Upper lobe of left lung (tissue), 6 donors: ENCODE data around the gene SPINK1. TPM values are rescaled to one million over a fixed set of nuclear protein-coding genes. Genes with fewer than 3 reads are reported as not detected.
"Not testable (repeated sequence)": the region's sequence is repeated elsewhere in the genome, so short reads cannot be mapped to it uniquely, and the experiment has no call there.

ENCODE experiments used
- ATAC-seq, 2 donors: fragments of 200-7000 bp; cut with Tn5 transposase; one replicate each; pipeline ENCODE4 v1.9.1; 2022; ENCODE audit warnings: mild to moderate bottlenecking in 2 of 2, moderate library complexity in 2 of 2; ENCODE audit not compliant: low FRiP score in 2 of 2
- DNase-seq, 2 donors: peaks; one replicate each; pipeline ENCODE4 v3.0.0-alpha.2; 2019 to 2020
- H3K27ac ChIP-seq, 4 donors: fragments of 200-600 bp; sonication (generic); one replicate each; pipeline ENCODE4 v1.5.1; 2016 to 2019
- H3K27me3 ChIP-seq, 4 donors: fragments of 200-600 bp; sonication (generic); one replicate each; pipeline ENCODE4 v1.5.1; 2017 to 2019
- H3K36me3 ChIP-seq, 4 donors: fragments of 200-600 bp; sonication (generic); one replicate each; pipeline ENCODE4 v1.5.1; 2016 to 2019
- H3K4me1 ChIP-seq, 4 donors: fragments of 200-600 bp; sonication (generic); one replicate each; pipeline ENCODE4 v1.5.1; 2018 to 2019
- H3K4me3 ChIP-seq, 4 donors: fragments of 200-600 bp; sonication (generic); one replicate each; pipeline ENCODE4 v1.5.1; 2017 to 2019; ENCODE audit warnings: mild to moderate bottlenecking in 2 of 4, moderate library complexity in 1 of 4
- H3K9me3 ChIP-seq, 4 donors: fragments of 200-600 bp; sonication (generic); one replicate each; pipeline ENCODE4 v1.5.1; 2018 to 2019
- EP300 ChIP-seq, 4 donors: sonication (generic); formaldehyde crosslinking; IDR thresholded peaks; one replicate each; pipeline ENCODE4 v1.5.1; 2017; ENCODE audit warnings: antibody characterized with exemption in 4 of 4, control low read depth in 2 of 4
- POLR2A ChIP-seq, 4 donors: fragments of 450-650 bp; IDR thresholded peaks; one replicate each; pipeline ENCODE4 v1.5.1; 2016 to 2017; ENCODE audit warnings: antibody characterized with exemption in 4 of 4, mild to moderate bottlenecking in 2 of 4
- POLR2AphosphoS5 ChIP-seq, 2 donors: sonication (generic); formaldehyde crosslinking; IDR thresholded peaks; one replicate each; pipeline ENCODE4 v1.5.1; 2017; ENCODE audit warnings: antibody characterized with exemption in 2 of 2
- WGBS, 2 donors: methylation state at CpG; one replicate each; pipeline ENCODE4 v1.1.5; 2017 to 2018; 5-methylcytosine and 5-hydroxymethylcytosine counted together
- total RNA-seq, 6 donors: library from RNA; depleted of rRNA in 4 of 6; stranded (reverse); fragments of >200 nt in 4 of 6; gene quantifications; one replicate each; pipeline versions ENCODE4 v1.1.0 to v1.2.1, GENCODE V29; 2016 to 2021
- TF ChIP-seq, protein P1 (sequence below), 6 experiments: fragments of 450-650 bp in 4 of 6; fragments of 200-600 bp in 2 of 6; sonication (generic) in 2 of 6; IDR thresholded peaks; one replicate each; pipeline ENCODE4 v1.5.1; 2016 to 2019; ENCODE audit warnings: antibody characterized with exemption in 6 of 6
- donor health status: DM: no; HTN: no; CAD: no; lungs with moderate emphysema.
- donor health status: DM: no; HTN: yes; CAD: no; lungs with severe emphysema.

The SPINK1 gene
- total RNA-seq, 6 donors from 2014 or later: 10.0 to 14.3 TPM; not detected in 4

GRCh38 chr5:147876141-147876540 lies 44.7 kb upstream of the SPINK1 start:
- H3K4me1 ChIP-seq: no peaks in the 10 kb centered on the region
- TF ChIP-seq POLR2A (IDR thresholded peaks at IDR 0.05) (no peak), POLR2AphosphoS5 (IDR thresholded peaks at IDR 0.05) (no peak), EP300 (IDR thresholded peaks at IDR 0.05) (no peak)
- TF ChIP-seq, protein P1, sequence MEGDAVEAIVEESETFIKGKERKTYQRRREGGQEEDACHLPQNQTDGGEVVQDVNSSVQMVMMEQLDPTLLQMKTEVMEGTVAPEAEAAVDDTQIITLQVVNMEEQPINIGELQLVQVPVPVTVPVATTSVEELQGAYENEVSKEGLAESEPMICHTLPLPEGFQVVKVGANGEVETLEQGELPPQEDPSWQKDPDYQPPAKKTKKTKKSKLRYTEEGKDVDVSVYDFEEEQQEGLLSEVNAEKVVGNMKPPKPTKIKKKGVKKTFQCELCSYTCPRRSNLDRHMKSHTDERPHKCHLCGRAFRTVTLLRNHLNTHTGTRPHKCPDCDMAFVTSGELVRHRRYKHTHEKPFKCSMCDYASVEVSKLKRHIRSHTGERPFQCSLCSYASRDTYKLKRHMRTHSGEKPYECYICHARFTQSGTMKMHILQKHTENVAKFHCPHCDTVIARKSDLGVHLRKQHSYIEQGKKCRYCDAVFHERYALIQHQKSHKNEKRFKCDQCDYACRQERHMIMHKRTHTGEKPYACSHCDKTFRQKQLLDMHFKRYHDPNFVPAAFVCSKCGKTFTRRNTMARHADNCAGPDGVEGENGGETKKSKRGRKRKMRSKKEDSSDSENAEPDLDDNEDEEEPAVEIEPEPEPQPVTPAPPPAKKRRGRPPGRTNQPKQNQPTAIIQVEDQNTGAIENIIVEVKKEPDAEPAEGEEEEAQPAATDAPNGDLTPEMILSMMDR (IDR thresholded peaks at IDR 0.05): no peak
- ATAC-seq (no peak), DNase-seq (no peak)
- H3K4me3 ChIP-seq: no peak overlapping the region
- no peaks in the 10 kb centered on the region for H3K36me3 ChIP-seq
- no peaks in the 10 kb centered on the region for H3K27me3 ChIP-seq
- H3K27ac ChIP-seq: no peak overlapping the region
- no peaks in the 10 kb centered on the region for H3K9me3 ChIP-seq

GRCh38 chr5:147874910-147875367 lies 43.5 kb upstream of the SPINK1 start:
- ATAC-seq: no peak
- DNase-seq: no peak
- WGBS, 2 donors: 44 to 56% methylated on average over 3 of the region's 3 CpGs
- TF ChIP-seq POLR2AphosphoS5 (IDR thresholded peaks at IDR 0.05) (no peak), EP300 (IDR thresholded peaks at IDR 0.05) (no peak), POLR2A (IDR thresholded peaks at IDR 0.05) (no peak)
- TF ChIP-seq, protein P1 (IDR thresholded peaks at IDR 0.05): no peak
- Histone ChIP-seq H3K4me1 (no peaks in the 10 kb centered on the region), H3K36me3 (no peaks in the 10 kb centered on the region), H3K4me3 (no peak overlapping the region), H3K27me3 (no peaks in the 10 kb centered on the region), H3K27ac (no peak overlapping the region), H3K9me3 (no peaks in the 10 kb centered on the region)

- 89 to 90% methylated on average over 6 of the region's 8 CpGs for WGBS, 2 donors
- H3K27me3 ChIP-seq, H3K4me3 ChIP-seq, ATAC-seq, DNase-seq, H3K4me1 ChIP-seq, H3K36me3 ChIP-seq, H3K9me3 ChIP-seq, H3K27ac ChIP-seq: not testable (repeated sequence)
Observed at GRCh38 chr5:147874118-147874875, 42.8 kb upstream of the SPINK1 start.

- ATAC-seq, H3K9me3 ChIP-seq, H3K27me3 ChIP-seq, H3K4me1 ChIP-seq, H3K27ac ChIP-seq, H3K36me3 ChIP-seq, DNase-seq, H3K4me3 ChIP-seq: not testable (repeated sequence)
- 85 to 89% methylated on average over 16 of the region's 16 CpGs for WGBS, 2 donors
Observed at GRCh38 chr5:147872744-147873435, 41.4 kb upstream of the SPINK1 start.

- not testable (repeated sequence) for H3K9me3 ChIP-seq, H3K4me1 ChIP-seq, ATAC-seq, H3K27me3 ChIP-seq, H3K36me3 ChIP-seq
- peak in 1 of 2 donors; percentile 1 for DNase-seq
- Histone ChIP-seq H3K27ac (peak overlapping the region in 1 of 4 donors; percentile 52), H3K4me3 (peak overlapping the region in 1 of 4 donors; percentile 6)
- 90 to 96% methylated on average over 11 to 13 of the region's 18 CpGs for whole genome bisulfite sequencing, 2 donors
Observed at GRCh38 chr5:147871980-147872549, 40.6 kb upstream of the SPINK1 start.

GRCh38 chr5:147869892-147870291 lies 38.4 kb upstream of the SPINK1 start:
- H3K27ac ChIP-seq: peak overlapping the region in 1 of 4 donors; percentile 32
- DNase-seq, H3K4me1 ChIP-seq, H3K9me3 ChIP-seq, H3K36me3 ChIP-seq, H3K27me3 ChIP-seq, ATAC-seq, H3K4me3 ChIP-seq: not testable (repeated sequence)
- 82 to 84% methylated on average over 6 of the region's 6 CpGs for WGBS, 2 donors
